GM18505 (cell line): ENCODE data around the gene ADIRF.

Source experiments
- ATAC-seq: cut with Tn5 transposase; IDR thresholded peaks from one replicate; pipeline ENCODE4 v1.9.1; 2021; ENCODE audit not compliant: unreplicated experiment
- POLR2A ChIP-seq: IDR thresholded peaks from 4 replicates; pipeline ENCODE4 v1.6.1; 2011; ENCODE audit warnings: borderline replicate concordance; ENCODE audit not compliant: insufficient read depth, insufficient read length; ENCODE audit errors: extremely low read depth

Gene ADIRF

DNA sequence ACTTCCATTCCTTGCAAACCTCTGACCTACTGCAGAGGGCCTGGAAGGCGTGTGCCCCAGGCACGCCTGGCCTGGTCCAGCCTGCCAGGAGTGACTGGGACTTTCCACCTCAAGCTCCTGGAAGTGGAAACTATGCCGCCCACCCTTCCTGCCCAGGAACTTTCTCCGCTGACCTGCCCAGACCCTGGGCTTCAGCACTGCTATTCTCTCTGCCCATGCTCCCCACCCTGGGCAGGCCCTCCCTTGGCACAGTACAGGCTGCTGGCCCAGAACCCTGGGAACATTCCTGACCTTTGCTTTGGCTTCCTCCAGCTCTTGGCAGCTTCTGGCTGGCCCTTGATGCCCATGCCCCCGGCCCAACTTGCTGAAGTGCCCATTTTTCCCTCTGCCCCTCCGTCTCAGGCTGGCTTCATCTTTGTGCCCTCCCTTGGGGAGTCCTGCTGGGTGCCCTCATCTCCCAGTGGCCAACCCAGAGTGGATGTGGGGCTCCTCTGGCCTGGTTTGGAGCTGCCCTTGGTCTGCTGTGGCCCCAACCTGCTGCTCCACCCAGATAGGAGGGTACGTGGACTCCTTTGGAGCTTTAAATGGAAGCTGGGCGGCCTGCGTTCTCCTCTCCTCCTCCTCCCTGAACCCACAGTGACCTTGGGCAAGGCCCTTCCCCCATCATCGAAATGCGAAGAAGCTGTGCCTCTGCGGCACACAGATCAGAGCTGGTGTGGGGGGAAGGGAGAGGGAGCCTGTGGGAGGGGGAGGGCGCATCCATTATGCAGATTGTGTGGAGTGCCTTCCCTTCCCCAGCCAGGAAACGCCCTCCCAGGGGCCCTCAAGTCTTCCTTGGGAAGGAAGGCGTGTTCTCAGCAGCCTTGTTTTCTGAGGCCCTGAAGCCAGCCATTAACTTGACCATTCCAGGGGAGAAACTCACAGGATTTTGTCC is 14.3 kb upstream of the ADIRF start:
- TF ChIP-seq POLR2A, result no peak
- ATAC-seq, result no peak

DNA sequence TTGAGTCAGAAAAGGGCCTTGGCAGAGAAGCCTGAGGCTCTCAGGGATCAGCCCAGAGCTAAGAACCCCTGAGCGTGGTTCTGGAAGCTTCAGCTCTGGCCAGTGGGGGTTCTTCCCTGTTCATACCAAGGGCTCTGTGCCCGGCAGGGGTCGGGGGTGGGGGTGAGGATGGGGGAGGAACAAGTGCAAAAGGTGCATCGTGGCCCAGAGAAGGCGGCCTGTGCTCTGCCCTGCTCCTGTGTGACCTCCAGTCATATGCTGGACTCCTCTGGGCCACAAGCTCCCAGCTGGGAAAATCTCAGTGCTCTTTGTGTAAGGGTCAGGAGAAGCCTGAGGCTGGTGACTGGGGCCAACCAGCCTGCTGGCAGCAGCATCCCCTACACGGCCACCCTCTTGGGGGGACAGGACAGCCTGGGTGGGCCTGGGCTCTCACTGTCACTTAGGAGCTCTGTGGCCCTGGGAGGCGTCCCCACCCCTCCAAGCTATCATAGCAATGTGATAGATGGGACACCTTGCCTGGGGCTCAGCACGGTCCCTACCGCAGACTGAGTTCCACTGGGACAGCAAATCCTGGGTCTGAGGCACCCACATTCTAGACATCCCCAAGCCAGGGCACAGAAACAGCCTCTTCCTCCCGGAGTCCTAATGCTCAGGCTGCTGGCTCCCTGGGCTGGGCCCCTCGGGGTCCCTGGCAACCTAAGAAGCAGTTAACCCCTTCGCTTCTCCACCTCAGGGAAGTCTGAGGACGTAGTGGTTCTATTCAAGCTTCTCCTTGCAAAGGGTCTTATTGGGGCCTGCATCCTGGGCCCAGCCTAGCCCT is 13.4 kb upstream of the ADIRF start:
- no peak for ATAC-seq
- no peak for TF ChIP-seq POLR2A

DNA sequence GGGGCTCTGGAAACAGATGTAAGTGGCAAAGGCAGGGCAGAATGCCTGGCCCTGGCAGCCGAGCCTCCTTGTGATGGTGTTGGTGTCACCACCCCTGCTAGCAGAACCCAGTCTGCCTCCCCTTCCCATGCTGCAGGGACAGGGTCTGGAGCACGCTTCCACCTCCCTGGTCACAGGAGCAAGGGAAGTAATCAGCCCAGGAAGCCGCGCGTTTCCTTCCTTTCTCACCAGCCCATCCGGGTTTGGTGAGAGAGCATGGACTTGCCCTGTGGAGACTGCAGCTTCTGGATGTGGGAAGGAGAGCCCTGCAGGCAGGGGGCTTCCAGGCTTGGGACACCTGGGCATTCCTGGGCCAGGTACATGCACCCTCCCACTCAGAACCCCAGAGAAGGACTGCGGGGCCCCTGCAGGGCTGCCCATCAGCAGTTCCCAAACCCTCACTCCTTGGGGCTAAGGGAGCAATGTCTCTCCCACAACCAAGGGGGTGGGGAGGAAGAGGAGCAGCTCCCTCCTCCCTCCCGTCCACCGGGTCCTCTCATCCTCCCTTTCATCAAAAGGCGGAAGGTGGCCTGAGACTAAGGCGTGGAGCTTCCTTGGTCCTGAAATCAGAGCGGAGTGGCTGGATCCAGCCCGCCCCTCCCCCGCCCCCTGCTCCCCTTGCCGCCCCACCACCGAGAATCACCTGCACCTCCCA is 12.6 kb upstream of the ADIRF start:
- no peak for TF ChIP-seq POLR2A
- ATAC-seq, result no peak

DNA sequence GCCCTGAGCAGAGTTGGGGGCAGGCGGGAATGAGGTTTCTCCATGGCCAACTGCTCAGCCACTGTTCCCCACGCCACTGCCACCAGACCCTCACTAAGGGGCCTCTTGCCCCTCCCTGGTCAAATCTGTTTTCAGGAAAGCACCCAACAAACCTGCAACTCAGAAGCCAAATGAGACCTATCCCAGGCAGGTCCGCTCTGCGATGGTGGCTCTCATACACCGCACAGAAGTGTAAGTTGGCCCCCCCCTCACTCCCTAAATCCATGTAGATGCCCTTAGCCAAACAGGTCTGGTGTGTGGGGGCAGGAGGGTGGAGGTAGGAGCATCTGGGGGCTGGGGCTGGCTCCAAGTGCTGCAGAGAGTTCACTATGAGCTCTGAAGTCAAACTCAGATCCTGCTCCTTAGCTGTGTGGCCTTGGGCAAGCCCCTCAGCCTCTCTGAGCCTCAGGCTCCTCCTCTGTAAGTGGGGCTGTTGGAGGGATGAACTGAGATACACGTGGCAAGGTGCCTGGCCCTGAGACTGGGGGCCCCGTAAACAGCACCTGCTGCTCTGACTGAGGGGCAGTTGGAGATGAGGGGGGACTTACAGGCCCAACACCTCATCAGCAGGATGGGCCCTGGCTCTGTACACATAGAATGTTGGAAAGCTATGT is 12.0 kb upstream of the ADIRF start:
- no peak for TF ChIP-seq POLR2A
- ATAC-seq, result no peak

DNA sequence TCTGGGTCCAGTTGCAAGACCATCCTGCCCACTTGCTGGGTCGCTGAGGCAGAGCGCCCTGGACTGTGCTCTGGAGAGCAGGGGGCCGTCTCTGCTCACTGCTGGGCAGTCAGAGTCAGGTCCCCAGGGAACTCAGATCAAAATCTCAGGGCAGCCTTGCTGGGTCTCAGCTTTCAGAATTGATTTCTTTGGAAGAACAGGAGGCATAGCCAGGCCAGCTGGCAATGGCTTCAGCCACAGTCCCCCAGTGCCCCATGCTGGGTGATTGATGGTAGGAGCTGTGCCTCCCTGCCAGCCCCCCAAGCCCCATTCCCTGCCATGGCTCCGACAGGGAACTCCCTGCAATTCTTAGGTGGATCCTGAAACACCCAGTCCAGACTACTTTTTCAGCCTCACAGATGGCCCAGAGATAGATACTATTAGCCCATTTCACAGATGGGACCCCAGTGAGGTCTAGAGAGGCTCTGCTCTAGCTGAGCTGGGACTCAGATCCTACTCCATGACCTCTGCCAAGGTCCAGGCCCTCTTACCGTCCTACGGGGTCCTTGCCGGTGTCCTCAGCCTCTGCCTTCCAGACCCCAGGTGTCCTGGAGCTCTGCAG is 11.3 kb upstream of the ADIRF start:
- no peak for TF ChIP-seq POLR2A
- no peak for ATAC-seq

DNA sequence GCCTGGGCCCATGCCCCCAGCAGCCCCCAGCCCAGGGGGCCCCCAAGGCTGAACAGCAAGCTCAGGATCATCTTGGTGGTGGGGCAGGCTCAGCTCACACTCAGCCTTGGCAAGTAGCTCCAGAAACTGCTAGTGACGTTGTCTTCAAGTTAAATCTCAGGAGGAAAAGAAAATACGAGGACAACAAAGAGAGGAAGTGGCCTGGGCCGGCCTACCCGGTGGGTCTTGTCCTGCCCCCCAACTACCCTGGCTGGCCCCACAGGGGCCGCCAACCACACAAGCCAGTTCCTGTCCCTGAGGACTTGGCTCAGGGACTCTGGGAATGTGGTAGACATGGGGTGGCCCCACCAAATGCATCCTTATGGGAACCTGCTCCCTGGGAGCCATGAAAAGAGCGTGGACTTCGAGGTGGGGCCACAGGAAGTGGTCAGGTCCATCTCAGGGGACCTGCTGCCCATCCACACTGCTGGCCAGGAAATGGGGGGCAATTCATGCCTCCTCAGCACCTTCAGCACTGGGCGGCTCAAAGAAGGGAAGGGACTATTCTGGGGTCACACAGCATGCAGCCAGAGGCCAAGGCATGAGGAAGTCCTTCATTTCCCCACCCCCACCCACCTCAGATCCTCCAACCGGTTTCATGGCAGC is 10.7 kb upstream of the ADIRF start, which contains the start of gene MMRN2:
Gene MMRN2 (minus strand): TSS at position 145 of the 645 bp plus-strand sequence. CDS start 74 bp downstream, at position 71.
- no peak for TF ChIP-seq POLR2A
- ATAC-seq, result no peak

DNA sequence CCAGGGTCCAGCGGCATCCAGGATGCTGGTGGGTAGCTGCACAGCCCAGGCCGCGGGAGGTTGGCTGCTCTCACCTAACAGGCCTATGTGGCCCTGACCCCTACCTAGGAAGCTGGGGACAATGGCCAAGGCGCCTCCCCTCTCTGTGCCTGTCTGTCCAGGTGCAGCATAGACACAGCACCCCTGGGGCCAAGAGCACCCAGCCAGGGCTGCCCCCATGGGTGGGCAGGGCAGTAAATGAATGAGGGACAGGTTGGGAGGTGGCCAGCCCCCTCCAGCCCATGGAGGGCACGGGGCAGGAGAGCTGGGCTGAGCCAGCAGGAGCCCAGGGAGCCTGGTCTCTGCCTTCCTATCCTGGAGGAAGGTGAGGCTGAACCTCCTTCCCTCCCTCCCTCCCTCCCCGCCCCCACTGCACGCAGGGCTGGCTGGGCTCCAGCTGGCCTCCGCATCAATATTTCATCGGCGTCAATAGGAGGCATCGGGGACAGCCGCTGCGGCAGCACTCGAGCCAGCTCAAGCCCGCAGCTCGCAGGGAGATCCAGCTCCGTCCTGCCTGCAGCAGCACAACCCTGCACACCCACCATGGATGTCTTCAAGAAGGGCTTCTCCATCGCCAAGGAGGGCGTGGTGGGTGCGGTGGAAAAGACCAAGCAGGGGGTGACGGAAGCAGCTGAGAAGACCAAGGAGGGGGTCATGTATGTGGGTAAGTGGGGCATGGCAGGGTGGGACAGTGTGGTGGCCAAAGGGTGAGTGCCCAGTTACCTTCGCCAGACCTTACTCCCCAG is 10.0 kb upstream of the ADIRF start, which contains the start of gene SNCG:
Gene SNCG (plus strand): TSS at position 484 of the 785 bp plus-strand sequence. CDS start 99 bp downstream, at position 583.
- ATAC-seq, result no peak
- no peak for TF ChIP-seq POLR2A

DNA sequence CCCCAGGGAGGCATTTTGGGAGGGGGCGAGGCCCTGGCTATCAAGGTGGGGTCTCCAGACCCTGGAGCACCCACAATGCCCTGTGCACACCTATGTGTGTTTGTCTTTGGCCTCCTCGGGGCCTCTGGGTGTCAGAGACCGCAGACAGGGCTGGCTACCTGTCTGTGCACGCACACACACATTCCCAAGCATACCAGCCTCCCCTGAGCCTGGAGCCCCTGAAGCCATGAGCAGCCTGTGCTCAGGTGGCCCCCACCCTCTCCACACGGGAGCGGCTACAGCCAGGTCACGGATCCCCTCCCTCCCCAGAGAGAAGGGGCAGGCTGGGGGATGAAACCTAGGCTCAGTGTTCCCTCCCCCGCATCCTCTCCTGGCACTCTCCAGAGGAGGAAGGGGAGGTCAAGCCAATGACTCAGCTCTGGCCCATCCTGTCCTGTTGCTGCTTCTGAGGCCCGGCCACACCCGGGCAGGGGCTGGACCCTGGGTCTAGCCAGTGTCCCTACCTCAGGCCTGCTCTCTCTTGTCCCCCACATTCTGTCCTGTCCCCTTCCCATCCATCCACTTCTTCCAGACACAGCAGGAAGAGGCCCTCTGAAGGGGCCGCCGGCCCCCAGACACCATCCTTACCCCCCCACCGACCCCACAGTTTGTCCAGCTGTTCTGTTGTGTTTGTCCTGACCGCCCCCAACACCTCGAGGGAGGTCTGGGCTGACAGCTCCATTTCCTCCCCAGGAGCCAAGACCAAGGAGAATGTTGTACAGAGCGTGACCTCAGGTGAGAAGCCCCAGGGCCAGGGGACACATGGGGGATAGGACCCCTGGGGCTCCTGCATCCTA is 9.2 kb upstream of the ADIRF start:
- no peak for TF ChIP-seq POLR2A
- ATAC-seq, result no peak

DNA sequence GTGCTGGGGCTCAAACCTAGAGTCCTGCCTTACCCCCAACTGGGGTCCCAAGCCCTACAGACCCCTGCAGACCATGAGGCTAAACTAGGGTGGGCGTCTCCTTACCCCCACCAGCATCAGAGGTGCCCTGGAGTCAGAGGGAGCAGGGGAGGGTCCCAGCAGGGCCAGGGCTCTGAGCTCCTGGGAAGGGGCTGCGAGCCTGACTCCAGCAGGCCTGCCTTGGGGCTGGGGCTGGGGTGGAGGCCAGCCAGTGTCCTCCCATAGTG is 8.6 kb upstream of the ADIRF start:
- ATAC-seq, result no peak
- TF ChIP-seq POLR2A, result no peak

DNA sequence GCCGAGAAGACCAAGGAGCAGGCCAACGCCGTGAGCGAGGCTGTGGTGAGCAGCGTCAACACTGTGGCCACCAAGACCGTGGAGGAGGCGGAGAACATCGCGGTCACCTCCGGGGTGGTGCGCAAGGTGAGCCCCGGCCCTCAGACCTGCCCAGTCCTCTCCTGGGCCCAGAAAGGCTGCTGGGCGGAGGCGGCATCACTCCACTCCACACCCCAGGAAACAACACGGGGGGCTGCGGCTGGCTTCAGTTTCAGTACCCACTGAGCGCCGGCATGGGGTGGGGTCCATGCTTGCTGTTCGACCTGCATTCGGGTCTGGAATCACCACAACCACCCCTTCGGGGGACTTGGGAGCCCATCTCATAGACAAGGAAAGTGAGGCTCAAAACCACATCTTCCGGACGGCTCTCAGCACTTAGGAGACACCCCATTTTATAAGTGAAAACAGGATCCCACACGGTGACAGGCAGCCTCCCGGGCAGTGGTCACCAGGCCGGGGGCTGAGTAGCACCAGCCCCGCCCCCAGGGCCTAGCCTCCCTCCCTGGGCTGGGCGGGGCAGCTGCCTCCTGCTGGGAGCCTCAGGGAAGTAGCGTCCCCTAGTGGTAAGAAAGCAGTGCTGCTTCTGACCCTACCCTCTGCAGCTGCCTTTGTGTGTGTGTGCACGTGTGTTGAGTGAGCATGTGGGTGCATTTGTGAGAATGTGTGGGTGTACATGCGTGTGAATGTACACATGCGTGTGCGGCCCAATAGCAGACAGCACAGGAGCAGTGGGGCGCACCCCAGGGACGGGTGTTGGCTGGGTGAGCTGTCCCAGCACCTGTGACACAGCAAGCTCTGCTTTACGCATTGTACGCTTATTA is 8.0 kb upstream of the ADIRF start:
- peak; percentile 61 for ATAC-seq
- TF ChIP-seq POLR2A, result no peak
